Glutamatergic neuron (in vitro differentiated cells): Measurements from ENCODE around the gene DPY19L3. TPM values are rescaled to one million over a fixed set of nuclear protein-coding genes. Genes with fewer than 3 reads are reported as not detected.

ENCODE experiments used
- DNase-seq: peaks from one replicate; pipeline ENCODE4 v3.0.0; 2022
- H3K27ac Mint-ChIP-seq: one replicate; pipeline ENCODE4 v1.8.0; 2020; ENCODE audit warnings: mild to moderate bottlenecking, mixed read lengths, inconsistent platforms; ENCODE audit not compliant: unreplicated experiment
- H3K27me3 Mint-ChIP-seq: one replicate; pipeline ENCODE4 v1.8.0; 2020; ENCODE audit warnings: mild to moderate bottlenecking, moderate library complexity, mixed read lengths, inconsistent platforms; ENCODE audit not compliant: unreplicated experiment
- H3K36me3 Mint-ChIP-seq: one replicate; pipeline ENCODE4 v1.8.0; 2020; ENCODE audit warnings: mild to moderate bottlenecking, mixed read lengths, inconsistent platforms; ENCODE audit not compliant: unreplicated experiment
- H3K4me1 Mint-ChIP-seq: one replicate; pipeline ENCODE4 v1.8.0; 2020; ENCODE audit warnings: mild to moderate bottlenecking, low read depth, mixed read lengths, inconsistent platforms; ENCODE audit not compliant: unreplicated experiment
- H3K4me3 Mint-ChIP-seq: one replicate; pipeline ENCODE4 v1.8.0; 2020; ENCODE audit warnings: mild to moderate bottlenecking, mixed read lengths, inconsistent platforms; ENCODE audit not compliant: unreplicated experiment
- H3K9me3 Mint-ChIP-seq: one replicate; pipeline ENCODE4 v1.8.0; 2020; ENCODE audit warnings: mild to moderate bottlenecking, moderate library complexity, mixed read lengths, inconsistent platforms; ENCODE audit not compliant: unreplicated experiment
- total RNA-seq: library from RNA; stranded (reverse); fragmentation: NEBNext Ultra II Directional; extraction: Animal tissue kit (Norgen Biotek cat#: 25700); gene quantifications from one replicate; pipeline ENCODE4 v1.2.1, GENCODE V29; 2021; ENCODE audit not compliant: unreplicated experiment
- TF ChIP-seq, protein P1 (sequence below): fragments of 200-600 bp; sonication (generic); IDR thresholded peaks from one replicate; pipeline ENCODE4 v1.5.0; 2021; ENCODE audit not compliant: partially characterized antibody, unreplicated experiment

Gene DPY19L3
- total RNA-seq, 1 donor from 2014 or later, result 51.1 TPM

DNA sequence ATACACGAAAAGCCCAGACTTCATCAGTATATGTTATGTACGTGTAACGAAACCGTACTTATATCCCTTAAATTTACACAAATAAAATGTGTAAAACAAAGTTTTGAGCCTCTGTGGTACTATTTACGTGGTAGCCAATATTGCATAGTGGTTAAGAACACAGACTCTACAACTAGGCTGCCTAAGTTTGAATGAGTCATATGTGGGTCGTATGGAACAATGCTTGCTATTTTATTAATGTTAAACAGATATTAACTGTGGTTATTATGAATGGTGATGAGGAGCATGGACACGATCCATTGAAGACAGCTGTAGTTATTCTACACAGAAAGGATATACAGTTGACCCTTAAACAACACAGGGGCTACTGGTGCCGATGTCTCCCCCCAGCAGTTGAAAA, 42.5 kb downstream of the DPY19L3 start:
- no peaks in the 10 kb centered on the region for H3K9me3 Mint-ChIP-seq
- no peaks in the 10 kb centered on the region for H3K36me3 Mint-ChIP-seq
- H3K27ac Mint-ChIP-seq, result no peak overlapping the region
- TF ChIP-seq, protein P1, sequence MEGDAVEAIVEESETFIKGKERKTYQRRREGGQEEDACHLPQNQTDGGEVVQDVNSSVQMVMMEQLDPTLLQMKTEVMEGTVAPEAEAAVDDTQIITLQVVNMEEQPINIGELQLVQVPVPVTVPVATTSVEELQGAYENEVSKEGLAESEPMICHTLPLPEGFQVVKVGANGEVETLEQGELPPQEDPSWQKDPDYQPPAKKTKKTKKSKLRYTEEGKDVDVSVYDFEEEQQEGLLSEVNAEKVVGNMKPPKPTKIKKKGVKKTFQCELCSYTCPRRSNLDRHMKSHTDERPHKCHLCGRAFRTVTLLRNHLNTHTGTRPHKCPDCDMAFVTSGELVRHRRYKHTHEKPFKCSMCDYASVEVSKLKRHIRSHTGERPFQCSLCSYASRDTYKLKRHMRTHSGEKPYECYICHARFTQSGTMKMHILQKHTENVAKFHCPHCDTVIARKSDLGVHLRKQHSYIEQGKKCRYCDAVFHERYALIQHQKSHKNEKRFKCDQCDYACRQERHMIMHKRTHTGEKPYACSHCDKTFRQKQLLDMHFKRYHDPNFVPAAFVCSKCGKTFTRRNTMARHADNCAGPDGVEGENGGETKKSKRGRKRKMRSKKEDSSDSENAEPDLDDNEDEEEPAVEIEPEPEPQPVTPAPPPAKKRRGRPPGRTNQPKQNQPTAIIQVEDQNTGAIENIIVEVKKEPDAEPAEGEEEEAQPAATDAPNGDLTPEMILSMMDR, result no peak
- peaks cover 4% of the 10 kb centered on the region for H3K27me3 Mint-ChIP-seq
- no peak for DNase-seq
- no peaks in the 10 kb centered on the region for H3K4me1 Mint-ChIP-seq
- no peak overlapping the region for H3K4me3 Mint-ChIP-seq

DNA sequence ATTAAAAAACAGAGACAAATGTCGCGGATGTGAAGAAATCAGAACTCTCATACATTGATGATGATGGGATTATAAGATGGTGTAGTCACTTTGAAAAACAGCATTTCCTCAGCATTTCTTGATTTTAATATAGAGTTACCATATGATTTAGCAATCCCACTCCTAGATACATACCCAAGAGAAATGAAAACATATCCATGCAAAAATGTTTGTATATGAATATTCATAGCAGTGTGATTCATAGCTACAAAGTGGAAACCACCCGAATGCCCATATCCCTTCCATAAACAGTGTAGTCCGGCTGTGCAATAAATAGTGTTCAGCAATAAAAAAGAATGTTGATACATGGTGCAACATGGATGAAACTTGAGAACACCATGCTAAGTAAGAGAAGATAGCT, 44.6 kb downstream of the DPY19L3 start:
- Mint-ChIP-seq H3K4me1 (no peaks in the 10 kb centered on the region), H3K36me3 (no peaks in the 10 kb centered on the region), H3K27me3 (peaks cover 4% of the 10 kb centered on the region), H3K9me3 (no peaks in the 10 kb centered on the region), H3K27ac (no peak overlapping the region), H3K4me3 (no peak overlapping the region)
- TF ChIP-seq, protein P1, result no peak
- DNase-seq, result no peak

DNA sequence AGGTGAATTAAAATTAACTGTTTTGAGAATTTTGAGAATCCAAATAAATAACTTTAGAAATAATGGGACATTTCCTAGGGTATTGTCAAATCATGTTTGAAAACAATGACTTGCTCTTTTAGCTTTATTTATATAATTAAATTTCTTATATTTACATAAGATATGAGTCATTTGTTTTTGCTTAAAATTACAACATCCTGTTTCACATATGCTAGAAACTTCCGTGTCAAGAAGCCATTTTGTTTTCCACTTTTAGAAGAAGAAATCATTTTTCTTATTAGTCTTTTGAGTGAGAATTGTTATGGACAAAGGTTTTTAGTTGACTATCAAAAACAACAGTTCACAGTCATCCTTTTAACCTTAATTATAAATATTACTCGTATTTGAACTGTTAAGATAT, 48.2 kb downstream of the DPY19L3 start:
- Mint-ChIP-seq H3K27ac (no peak overlapping the region), H3K9me3 (no peaks in the 10 kb centered on the region), H3K4me1 (no peaks in the 10 kb centered on the region)

DNA sequence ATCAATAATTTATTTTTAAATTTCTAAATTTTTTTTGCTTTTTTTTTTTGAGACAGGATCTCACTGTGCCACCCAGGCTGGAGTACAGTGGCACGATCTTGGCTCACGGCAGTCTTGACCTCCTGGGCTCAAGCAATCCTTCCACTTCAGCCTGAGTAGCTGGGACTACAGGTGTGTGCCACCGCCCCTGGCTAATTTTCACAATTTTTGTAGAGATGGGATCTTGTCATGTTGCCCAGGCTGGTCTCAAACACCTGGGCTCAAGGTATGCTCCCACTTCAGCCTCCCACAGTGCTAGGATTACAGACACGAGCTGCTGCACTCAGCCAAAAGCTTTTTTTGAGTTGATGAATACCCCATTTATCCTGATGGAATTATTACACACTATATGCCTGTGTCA, 50.8 kb downstream of the DPY19L3 start:
- DNase-seq, result no peak
- Mint-ChIP-seq H3K4me1 (no peaks in the 10 kb centered on the region), H3K27me3 (no peaks in the 10 kb centered on the region), H3K4me3 (no peak overlapping the region), H3K9me3 (no peaks in the 10 kb centered on the region), H3K36me3 (no peaks in the 10 kb centered on the region), H3K27ac (no peak overlapping the region)
- TF ChIP-seq, protein P1, result no peak

More for the DNA sequence above, 48.2 kb downstream of the DPY19L3 start:
- Mint-ChIP-seq H3K36me3 (no peaks in the 10 kb centered on the region), H3K27me3 (no peaks in the 10 kb centered on the region), H3K4me3 (no peak overlapping the region)
- TF ChIP-seq, protein P1, result no peak
- no peak for DNase-seq

DNA sequence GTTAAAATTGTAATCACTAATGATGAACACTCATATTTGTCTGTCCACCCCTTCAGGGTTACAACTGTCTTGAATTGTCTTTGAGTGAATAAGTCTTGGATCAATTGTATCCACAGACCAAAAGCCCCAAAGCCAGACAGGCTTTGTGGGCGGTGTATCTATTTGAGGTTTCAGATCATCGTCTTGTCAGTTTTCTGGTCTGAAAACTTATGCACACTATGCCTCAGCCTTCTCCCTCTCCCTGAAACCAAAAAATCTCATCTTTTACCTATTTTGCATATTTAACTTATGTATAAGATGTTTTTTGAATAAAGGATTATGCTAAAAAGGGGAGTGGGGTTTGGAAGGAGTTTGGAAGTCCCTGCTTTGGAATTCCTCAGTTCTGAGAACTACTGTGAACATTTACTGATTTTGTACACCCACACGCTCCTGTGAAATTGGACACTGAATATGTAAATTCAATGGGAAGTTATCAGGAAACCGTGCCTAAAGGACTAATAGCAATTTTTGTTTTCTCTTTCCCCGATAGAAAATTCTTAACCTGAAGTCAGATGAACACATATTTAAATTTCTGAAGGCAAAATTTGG, 52.1 kb downstream of the DPY19L3 start:
- Mint-ChIP-seq H3K4me3 (no peak overlapping the region), H3K36me3 (no peaks in the 10 kb centered on the region), H3K27ac (no peak overlapping the region), H3K9me3 (no peaks in the 10 kb centered on the region), H3K4me1 (no peaks in the 10 kb centered on the region), H3K27me3 (no peaks in the 10 kb centered on the region)
- DNase-seq, result no peak
- TF ChIP-seq, protein P1, result no peak
